ENCODE measurements around the gene P2RY2.

DNA sequence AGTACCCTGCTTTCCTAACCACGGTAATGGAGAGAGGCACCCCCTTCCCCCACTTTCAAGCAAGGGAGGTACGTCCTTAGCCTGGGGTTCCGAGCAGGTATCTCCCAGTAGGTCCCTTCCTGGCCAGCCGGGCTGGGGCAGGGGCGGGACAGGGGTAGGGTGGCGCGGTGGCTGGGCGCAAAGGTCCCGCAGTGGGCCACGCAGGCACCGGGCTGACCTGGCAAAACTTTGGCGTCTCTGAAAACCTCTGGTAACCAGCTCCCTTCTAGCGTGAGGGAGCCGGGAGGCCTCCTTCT is 323 bp upstream of the P2RY2 start:
- TF ChIP-seq, protein P1, sequence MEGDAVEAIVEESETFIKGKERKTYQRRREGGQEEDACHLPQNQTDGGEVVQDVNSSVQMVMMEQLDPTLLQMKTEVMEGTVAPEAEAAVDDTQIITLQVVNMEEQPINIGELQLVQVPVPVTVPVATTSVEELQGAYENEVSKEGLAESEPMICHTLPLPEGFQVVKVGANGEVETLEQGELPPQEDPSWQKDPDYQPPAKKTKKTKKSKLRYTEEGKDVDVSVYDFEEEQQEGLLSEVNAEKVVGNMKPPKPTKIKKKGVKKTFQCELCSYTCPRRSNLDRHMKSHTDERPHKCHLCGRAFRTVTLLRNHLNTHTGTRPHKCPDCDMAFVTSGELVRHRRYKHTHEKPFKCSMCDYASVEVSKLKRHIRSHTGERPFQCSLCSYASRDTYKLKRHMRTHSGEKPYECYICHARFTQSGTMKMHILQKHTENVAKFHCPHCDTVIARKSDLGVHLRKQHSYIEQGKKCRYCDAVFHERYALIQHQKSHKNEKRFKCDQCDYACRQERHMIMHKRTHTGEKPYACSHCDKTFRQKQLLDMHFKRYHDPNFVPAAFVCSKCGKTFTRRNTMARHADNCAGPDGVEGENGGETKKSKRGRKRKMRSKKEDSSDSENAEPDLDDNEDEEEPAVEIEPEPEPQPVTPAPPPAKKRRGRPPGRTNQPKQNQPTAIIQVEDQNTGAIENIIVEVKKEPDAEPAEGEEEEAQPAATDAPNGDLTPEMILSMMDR (IDR thresholded peaks at IDR 0.05) = no peak
- TF ChIP-seq EZH2phosphoT487 (IDR thresholded peaks at IDR 0.05) = no peak

Measured in neural progenitor cell (in vitro differentiated cells).